ENCODE measurements around the gene PIWIL1. TPM values are rescaled to one million over a fixed set of nuclear protein-coding genes. Genes with fewer than 3 reads are reported as not detected.

Gene PIWIL1
- total RNA-seq (not detected), polyA plus RNA-seq (not detected), total RNA-seq (not detected)

DNA sequence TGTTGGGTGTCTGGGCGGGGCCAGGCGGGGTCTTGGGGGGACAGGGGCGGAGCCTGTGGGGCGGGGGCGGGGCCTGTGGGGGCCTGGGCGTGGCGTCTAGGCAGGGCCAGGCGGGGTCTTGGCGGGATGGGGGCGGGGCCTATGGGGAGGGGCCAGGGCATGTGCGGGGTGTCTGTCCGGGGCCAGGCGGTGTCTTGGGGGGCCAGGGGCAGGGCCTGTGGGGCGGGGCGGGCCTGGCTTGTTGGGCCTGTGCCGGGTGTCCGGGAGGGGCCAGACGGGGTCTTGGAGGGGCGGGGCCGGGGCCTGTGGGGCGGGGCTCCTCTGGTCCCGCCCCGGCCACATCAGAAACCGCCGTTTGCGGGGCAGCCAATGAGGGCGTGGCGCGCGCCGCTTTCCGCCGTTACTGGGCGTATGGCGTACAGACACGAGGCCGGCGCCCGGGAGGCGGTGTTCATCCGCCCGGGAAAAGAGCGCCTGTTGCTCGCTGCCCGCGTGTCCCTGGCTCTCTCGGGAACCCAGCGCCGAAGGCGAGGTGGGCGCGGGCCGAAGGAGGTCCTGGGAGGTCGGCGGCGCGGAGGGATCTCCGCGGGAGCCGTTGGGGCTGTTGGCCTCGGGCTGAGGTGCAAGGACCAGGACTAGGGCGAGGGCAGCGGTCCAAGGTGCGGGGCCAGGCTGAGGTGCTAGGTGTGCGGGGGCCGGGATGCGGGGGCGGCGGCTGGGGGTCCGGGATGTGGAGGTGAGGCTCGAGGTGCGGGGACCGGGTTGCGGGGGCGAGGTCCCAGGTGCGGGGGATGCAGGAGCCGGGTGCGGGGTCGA is at the start of gene PIWIL1:
Gene PIWIL1, plus strand, starts transcription at position 400 of the 816 bp plus-strand sequence. CDS start 4,705 bp downstream, outside the sequence.
- Histone ChIP-seq H3K36me3 (ENCODE audit: control insufficient read depth in 2 of 3, insufficient read depth in 3 of 3, low read length in 3 of 3) (no peaks in the 10 kb centered on the region), H3K27ac (ENCODE audit: low read depth, low read length) (no peak within 1 kb of the TSS), H3K4me3 (ENCODE audit: low read length) (no peak within 1 kb of the TSS), H3K27me3 (ENCODE audit: control insufficient read depth in 2 of 2, insufficient read depth in 2 of 2, low read length in 2 of 2) (no peaks in the 10 kb centered on the region), H3K4me1 (ENCODE audit: control insufficient read depth in 2 of 2, insufficient read depth in 2 of 2, low read length in 2 of 2) (no peaks in the 10 kb centered on the region), H3K9me3 (ENCODE audit: control insufficient read depth in 2 of 3, low read length in 3 of 3) (no peaks in the 10 kb centered on the region)
- Mint-ChIP-seq H3K4me1 (peaks cover 0 to 17% (median 6%) of the 10 kb centered on the region in 7 donors), H3K27ac (no peak within 1 kb of the TSS), H3K4me3 (no peak within 1 kb of the TSS), H3K27me3 (peaks cover 22 to 53% (median 39%) of the 10 kb centered on the region in 5 donors), H3K9me3 (peaks cover 0 to 1% (median 0%) of the 10 kb centered on the region in 11 donors), H3K36me3 (no peaks in the 10 kb centered on the region)
- no peak for DNase-seq
- CTCF ChIA-PET: interaction anchor here (1.0 to 2.6 kb wide), 3 partner anchors 16 to 293 kb away, joined by 3 to 19 read pairs (median 3); no protein-coding TSS in a partner anchor
- peak; percentile 20 for ATAC-seq
- intact Hi-C loops (cut with micrococcal nuclease): no loop called here
- POLR2A ChIA-PET: no interaction called here

DNA sequence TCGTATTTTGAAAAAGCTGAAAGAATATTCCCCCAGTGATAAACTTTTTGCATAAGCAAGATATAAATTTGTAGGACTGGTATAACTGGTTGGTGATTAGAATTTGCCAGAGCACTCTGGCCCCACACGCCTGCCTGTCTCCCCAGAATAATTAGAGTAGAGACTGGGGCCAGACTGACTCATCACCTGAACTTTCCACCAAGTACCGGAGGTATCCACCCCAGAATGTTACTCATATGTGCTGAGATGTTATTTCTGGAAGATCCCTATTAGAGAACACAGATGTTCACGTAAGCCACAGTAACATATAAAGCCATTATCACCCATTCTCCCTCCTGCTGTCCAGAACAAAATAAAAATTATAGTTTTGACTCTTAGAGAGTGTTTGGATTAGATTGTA is 49.5 kb upstream of the PIWIL1 start:
- H3K4me3 ChIP-seq (ENCODE audit: low read length): no peak overlapping the region
- Mint-ChIP-seq H3K4me1 (no peaks in the 10 kb centered on the region), H3K4me3 (no peak overlapping the region), H3K36me3 (peaks cover 0 to 6% (median 0%) of the 10 kb centered on the region in 5 donors), H3K27ac (no peak overlapping the region), H3K27me3 (peaks cover 0 to 41% (median 11%) of the 10 kb centered on the region in 5 donors), H3K9me3 (peaks cover 4 to 38% (median 13%) of the 10 kb centered on the region in 11 donors)
- ChIA-PET POLR2A (no interaction called here), CTCF (no interaction called here)
- ATAC-seq (no peak), DNase-seq (no peak)
- H3K36me3 ChIP-seq (ENCODE audit: control insufficient read depth in 2 of 3, insufficient read depth in 3 of 3, low read length in 3 of 3): no peaks in the 10 kb centered on the region
- H3K27me3 ChIP-seq (ENCODE audit: control insufficient read depth in 2 of 2, insufficient read depth in 2 of 2, low read length in 2 of 2): no peaks in the 10 kb centered on the region
- H3K27ac ChIP-seq (ENCODE audit: low read depth, low read length): no peak overlapping the region
- no peaks in the 10 kb centered on the region for H3K4me1 ChIP-seq (ENCODE audit: control insufficient read depth in 2 of 2, insufficient read depth in 2 of 2, low read length in 2 of 2)
- peaks cover 0 to 4% (median 0%) of the 10 kb centered on the region in 3 experiments for H3K9me3 ChIP-seq (ENCODE audit: control insufficient read depth in 2 of 3, low read length in 3 of 3)
- intact Hi-C loops (cut with micrococcal nuclease): no loop called here

DNA sequence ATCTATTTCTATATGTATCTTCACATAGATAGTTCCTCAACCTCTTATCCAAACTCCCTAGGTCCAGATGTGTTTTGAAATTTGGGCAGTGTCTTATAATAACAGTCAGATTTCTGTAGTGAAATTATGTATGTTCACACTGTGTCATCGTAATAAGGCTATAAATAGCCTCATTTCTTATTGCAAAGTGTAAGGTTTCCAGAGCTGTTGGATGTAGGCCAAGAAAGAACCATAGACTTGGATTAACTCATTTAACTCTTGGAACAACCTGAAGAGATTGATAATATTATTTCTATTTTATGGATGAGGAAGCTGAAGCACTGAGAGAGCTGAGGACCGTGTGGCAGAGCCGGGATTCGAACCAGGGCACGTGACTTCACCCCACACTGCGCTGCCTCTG is 49.0 kb upstream of the PIWIL1 start:
- H3K4me1 ChIP-seq (ENCODE audit: control insufficient read depth in 2 of 2, insufficient read depth in 2 of 2, low read length in 2 of 2): no peaks in the 10 kb centered on the region
- H3K27me3 ChIP-seq (ENCODE audit: control insufficient read depth in 2 of 2, insufficient read depth in 2 of 2, low read length in 2 of 2): no peaks in the 10 kb centered on the region
- no peaks in the 10 kb centered on the region for H3K36me3 ChIP-seq (ENCODE audit: control insufficient read depth in 2 of 3, insufficient read depth in 3 of 3, low read length in 3 of 3)
- Mint-ChIP-seq H3K4me1 (no peaks in the 10 kb centered on the region), H3K27me3 (peaks cover 0 to 41% (median 11%) of the 10 kb centered on the region in 5 donors), H3K4me3 (no peak overlapping the region), H3K36me3 (peaks cover 0 to 6% (median 0%) of the 10 kb centered on the region in 5 donors), H3K27ac (no peak overlapping the region), H3K9me3 (peaks cover 4 to 41% (median 13%) of the 10 kb centered on the region in 11 donors)
- ATAC-seq: no peak
- ChIA-PET POLR2A (no interaction called here), CTCF (no interaction called here)
- no peak overlapping the region for H3K27ac ChIP-seq (ENCODE audit: low read depth, low read length)
- H3K4me3 ChIP-seq (ENCODE audit: low read length): no peak overlapping the region
- intact Hi-C loops (cut with micrococcal nuclease): no loop called here
- DNase-seq: no peak
- H3K9me3 ChIP-seq (ENCODE audit: control insufficient read depth in 2 of 3, low read length in 3 of 3): peaks cover 0 to 4% (median 0%) of the 10 kb centered on the region in 3 experiments

DNA sequence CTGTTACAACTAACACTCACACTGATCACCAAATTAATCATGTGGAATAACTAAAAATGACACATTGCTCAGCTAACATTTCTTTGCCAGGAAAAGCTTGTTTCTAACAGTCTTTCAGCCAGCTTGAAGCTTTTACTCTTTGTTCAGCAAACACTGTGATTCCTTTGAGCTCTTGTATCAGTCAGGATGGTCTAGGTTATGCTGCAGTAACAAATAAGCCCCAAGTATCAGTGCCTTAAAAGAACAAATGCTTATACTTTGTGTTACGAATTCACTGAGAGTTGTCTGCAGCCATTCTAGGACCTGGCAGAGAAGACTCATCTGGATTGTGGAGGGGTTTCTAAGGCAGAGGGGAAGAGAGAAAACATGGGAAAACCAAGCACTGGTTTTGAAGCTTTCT is 47.6 kb upstream of the PIWIL1 start:
- no peak overlapping the region for H3K27ac ChIP-seq (ENCODE audit: low read depth, low read length)
- H3K4me1 Mint-ChIP-seq: no peaks in the 10 kb centered on the region
- peaks cover 0 to 6% (median 0%) of the 10 kb centered on the region in 5 donors for H3K36me3 Mint-ChIP-seq
- H3K9me3 ChIP-seq (ENCODE audit: control insufficient read depth in 2 of 3, low read length in 3 of 3): peaks cover 0 to 4% (median 0%) of the 10 kb centered on the region in 3 experiments
- H3K27ac Mint-ChIP-seq: no peak overlapping the region
- H3K27me3 ChIP-seq (ENCODE audit: control insufficient read depth in 2 of 2, insufficient read depth in 2 of 2, low read length in 2 of 2): no peaks in the 10 kb centered on the region
- intact Hi-C loops (cut with micrococcal nuclease): no loop called here
- H3K36me3 ChIP-seq (ENCODE audit: control insufficient read depth in 2 of 3, insufficient read depth in 3 of 3, low read length in 3 of 3): no peaks in the 10 kb centered on the region
- ChIA-PET CTCF (no interaction called here), POLR2A (no interaction called here)
- H3K4me3 Mint-ChIP-seq: no peak overlapping the region
- no peak for DNase-seq
- H3K9me3 Mint-ChIP-seq: peaks cover 4 to 34% (median 13%) of the 10 kb centered on the region in 11 donors
- H3K4me1 ChIP-seq (ENCODE audit: control insufficient read depth in 2 of 2, insufficient read depth in 2 of 2, low read length in 2 of 2): no peaks in the 10 kb centered on the region
- ATAC-seq: no peak
- no peak overlapping the region for H3K4me3 ChIP-seq (ENCODE audit: low read length)
- H3K27me3 Mint-ChIP-seq: peaks cover 0 to 32% (median 11%) of the 10 kb centered on the region in 5 donors

DNA sequence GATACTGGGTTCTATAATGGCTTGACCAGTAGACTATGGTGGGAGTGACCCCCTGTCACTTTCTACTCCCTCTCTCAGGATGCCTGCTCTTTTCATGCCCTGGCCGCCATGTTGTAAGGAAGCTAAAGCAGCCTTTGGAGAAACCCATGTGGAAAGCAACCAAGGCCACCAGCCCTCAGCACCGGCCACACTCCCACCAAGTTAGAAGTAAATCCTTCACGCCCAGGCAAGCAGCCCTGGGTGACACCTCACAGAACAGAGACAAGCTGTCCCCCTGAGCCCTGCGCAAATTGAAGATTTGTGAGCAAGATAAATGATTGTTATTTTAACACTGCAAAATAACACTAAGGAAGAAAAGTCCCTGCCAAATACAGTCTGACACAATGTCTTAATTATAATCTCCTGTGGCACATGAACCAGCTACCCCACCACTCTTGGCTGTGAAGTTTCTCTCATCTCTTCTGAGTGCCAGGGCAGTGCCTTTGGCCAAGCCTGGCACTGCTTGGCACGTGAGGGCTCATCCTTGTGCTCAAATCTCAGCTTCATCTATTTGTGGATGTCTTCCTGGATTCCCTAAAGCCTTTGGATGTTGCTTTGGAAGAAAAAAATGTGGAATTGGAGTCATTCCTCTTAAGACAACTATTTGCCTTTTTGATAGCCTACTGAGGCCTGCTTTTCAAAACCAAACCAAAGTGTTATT is 39.2 kb upstream of the PIWIL1 start:
- no peak for DNase-seq
- H3K36me3 Mint-ChIP-seq: no peaks in the 10 kb centered on the region
- no peaks in the 10 kb centered on the region for H3K4me1 Mint-ChIP-seq
- no peak overlapping the region for H3K27ac ChIP-seq (ENCODE audit: low read depth, low read length)
- H3K27ac Mint-ChIP-seq: no peak overlapping the region
- H3K9me3 ChIP-seq (ENCODE audit: control insufficient read depth in 2 of 3, low read length in 3 of 3): no peaks in the 10 kb centered on the region
- H3K4me1 ChIP-seq (ENCODE audit: control insufficient read depth in 2 of 2, insufficient read depth in 2 of 2, low read length in 2 of 2): no peaks in the 10 kb centered on the region
- POLR2A ChIA-PET: no interaction called here
- no peak overlapping the region for H3K4me3 ChIP-seq (ENCODE audit: low read length)
- no peaks in the 10 kb centered on the region for H3K27me3 ChIP-seq (ENCODE audit: control insufficient read depth in 2 of 2, insufficient read depth in 2 of 2, low read length in 2 of 2)
- peaks cover 0 to 14% (median 6%) of the 10 kb centered on the region in 5 donors for H3K27me3 Mint-ChIP-seq
- H3K9me3 Mint-ChIP-seq: peaks cover 0 to 14% (median 5%) of the 10 kb centered on the region in 11 donors
- CTCF ChIA-PET: no interaction called here
- no peak overlapping the region for H3K4me3 Mint-ChIP-seq
- H3K36me3 ChIP-seq (ENCODE audit: control insufficient read depth in 2 of 3, insufficient read depth in 3 of 3, low read length in 3 of 3): no peaks in the 10 kb centered on the region
- intact Hi-C loops (cut with micrococcal nuclease): no loop called here
- ATAC-seq: no peak

DNA sequence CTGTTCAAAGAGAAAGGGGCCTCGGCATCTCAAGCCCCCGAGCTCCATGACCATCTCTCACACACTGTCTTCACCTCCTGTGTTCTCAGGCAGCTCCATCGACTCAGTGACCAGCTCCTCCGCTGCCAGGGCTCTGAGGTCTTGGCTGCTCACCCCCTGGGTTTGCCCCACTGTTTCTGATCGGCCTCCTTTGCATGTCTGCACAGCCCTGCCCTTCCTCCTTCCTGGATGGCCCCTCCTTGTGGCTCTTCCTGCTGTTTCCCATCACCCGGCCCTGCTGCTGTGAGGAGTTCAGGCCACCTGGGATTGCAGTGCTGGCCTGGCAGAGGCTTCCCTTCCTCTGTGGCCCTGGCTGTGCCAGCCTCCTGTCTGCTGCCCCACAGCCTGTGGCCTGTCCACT is 38.1 kb upstream of the PIWIL1 start:
- no peaks in the 10 kb centered on the region for H3K9me3 ChIP-seq (ENCODE audit: control insufficient read depth in 2 of 3, low read length in 3 of 3)
- H3K27me3 ChIP-seq (ENCODE audit: control insufficient read depth in 2 of 2, insufficient read depth in 2 of 2, low read length in 2 of 2): no peaks in the 10 kb centered on the region
- DNase-seq: no peak
- peaks cover 0 to 14% (median 5%) of the 10 kb centered on the region in 11 donors for H3K9me3 Mint-ChIP-seq
- H3K36me3 Mint-ChIP-seq: no peaks in the 10 kb centered on the region
- ATAC-seq: no peak
- ChIA-PET POLR2A (no interaction called here), CTCF (no interaction called here)
- no peaks in the 10 kb centered on the region for H3K4me1 Mint-ChIP-seq
- peaks cover 0 to 14% (median 6%) of the 10 kb centered on the region in 5 donors for H3K27me3 Mint-ChIP-seq
- no peak overlapping the region for H3K27ac Mint-ChIP-seq
- no peaks in the 10 kb centered on the region for H3K4me1 ChIP-seq (ENCODE audit: control insufficient read depth in 2 of 2, insufficient read depth in 2 of 2, low read length in 2 of 2)
- H3K36me3 ChIP-seq (ENCODE audit: control insufficient read depth in 2 of 3, insufficient read depth in 3 of 3, low read length in 3 of 3): no peaks in the 10 kb centered on the region
- H3K4me3 Mint-ChIP-seq: no peak overlapping the region
- no peak overlapping the region for H3K4me3 ChIP-seq (ENCODE audit: low read length)
- no peak overlapping the region for H3K27ac ChIP-seq (ENCODE audit: low read depth, low read length)
- intact Hi-C loops (cut with micrococcal nuclease): no loop called here
